DMS79 treated with DMSO at 0.1 percent for 48 hours (cell line): Measurements from ENCODE around the gene FUZ.

Experiments used
- DNase-seq: peaks from one replicate; lab custom pipeline; 2025; lab: John Stamatoyannopoulos, UW

Gene FUZ

GRCh38 chr19:49850487-49851342 is 37.6 kb upstream of the FUZ start, which contains the start of gene PTOV1:
TSS of gene PTOV1 (plus strand) at chr19:49851159.
- DNase-seq: peak; percentile 92

- no peak for DNase-seq
Measured at GRCh38 chr19:49850221-49850486, 37.1 kb upstream of the FUZ start.

GRCh38 chr19:49849433-49850220 is 36.5 kb upstream of the FUZ start:
- DNase-seq: no peak

- DNase-seq: no peak
Measured at GRCh38 chr19:49848938-49849337, 35.8 kb upstream of the FUZ start.

GRCh38 chr19:49847731-49848696 is 34.9 kb upstream of the FUZ start:
- DNase-seq: no peak

- no peak for DNase-seq
Measured at GRCh38 chr19:49846408-49846807, 33.3 kb upstream of the FUZ start.

- no peak for DNase-seq
Measured at GRCh38 chr19:49845414-49845813, 32.3 kb upstream of the FUZ start.

GRCh38 chr19:49844138-49845095 is 31.3 kb upstream of the FUZ start:
- DNase-seq: no peak

GRCh38 chr19:49843265-49843664 is 30.2 kb upstream of the FUZ start:
- no peak for DNase-seq

- DNase-seq: no peak
Measured at GRCh38 chr19:49840736-49841249, 27.7 kb upstream of the FUZ start.

GRCh38 chr19:49840321-49840720 is 27.2 kb upstream of the FUZ start:
- no peak for DNase-seq

GRCh38 chr19:49839713-49840112 is 26.6 kb upstream of the FUZ start:
- DNase-seq: no peak

- no peak for DNase-seq
Measured at GRCh38 chr19:49838885-49839588, 25.9 kb upstream of the FUZ start.

- DNase-seq: no peak
Measured at GRCh38 chr19:49837425-49837824, 24.3 kb upstream of the FUZ start.

GRCh38 chr19:49837009-49837310 is 23.9 kb upstream of the FUZ start:
- DNase-seq: no peak

- no peak for DNase-seq
Measured at GRCh38 chr19:49836176-49837008, 23.3 kb upstream of the FUZ start.

GRCh38 chr19:49835562-49835961 is 22.5 kb upstream of the FUZ start:
- DNase-seq: no peak

GRCh38 chr19:49833599-49833998 is 20.5 kb upstream of the FUZ start:
- no peak for DNase-seq

- no peak for DNase-seq
Measured at GRCh38 chr19:49832556-49832955, 19.5 kb upstream of the FUZ start.

GRCh38 chr19:49831592-49831991 is 18.5 kb upstream of the FUZ start:
- DNase-seq: no peak
